ENCODE results near the gene FANCG. TPM values are rescaled to one million over a fixed set of nuclear protein-coding genes. Genes with fewer than 3 reads are reported as not detected.

Gene FANCG
- total RNA-seq, 4 donors from 2014 or later, result 1.8 to 29.1 (median 8.3) TPM

GRCh38 chr9:35067056-35067455 is 12.7 kb downstream of the FANCG start:
- Histone ChIP-seq H3K36me3 (no peaks in the 10 kb centered on the region), H3K27ac (no peak overlapping the region), H3K4me1 (peaks cover 17 to 20% of the 10 kb centered on the region in 2 donors), H3K4me3 (no peak overlapping the region), H3K27me3 (no peaks in the 10 kb centered on the region), H3K9me3 (no peaks in the 10 kb centered on the region)
- no peak for TF ChIP-seq POLR2A (IDR thresholded peaks at IDR 0.05)
- TF ChIP-seq CTCF (IDR thresholded peaks at IDR 0.05), result no peak
- DNase-seq, result no peak
- intact Hi-C loops (cut with DNase I; ENCODE audit: low total_unique reads), result no loop called here

- Histone ChIP-seq H3K4me1 (no peaks in the 10 kb centered on the region), H3K4me3 (no peak overlapping the region), H3K27me3 (no peaks in the 10 kb centered on the region), H3K36me3 (no peaks in the 10 kb centered on the region), H3K27ac (no peak overlapping the region), H3K9me3 (no peaks in the 10 kb centered on the region)
- intact Hi-C loops (cut with DNase I; ENCODE audit: low total_unique reads), result no loop called here
- no peak for DNase-seq
- TF ChIP-seq CTCF (IDR thresholded peaks at IDR 0.05) (no peak), POLR2A (IDR thresholded peaks at IDR 0.05) (no peak)
Observed at GRCh38 chr9:35060548-35061207, 19.1 kb downstream of the FANCG start.

GRCh38 chr9:35059438-35059837 is 20.3 kb downstream of the FANCG start:
- H3K9me3 ChIP-seq, result no peaks in the 10 kb centered on the region
- intact Hi-C loops (cut with DNase I; ENCODE audit: low total_unique reads), result no loop called here
- no peak for DNase-seq
- no peaks in the 10 kb centered on the region for H3K4me1 ChIP-seq
- no peak for TF ChIP-seq CTCF (IDR thresholded peaks at IDR 0.05)
- TF ChIP-seq POLR2A (IDR thresholded peaks at IDR 0.05), result no peak
- H3K27me3 ChIP-seq, result no peaks in the 10 kb centered on the region
- H3K27ac ChIP-seq, result no peak overlapping the region
- no peaks in the 10 kb centered on the region for H3K36me3 ChIP-seq
- no peak overlapping the region for H3K4me3 ChIP-seq

GRCh38 chr9:35057271-35057620 is 22.5 kb downstream of the FANCG start:
- Histone ChIP-seq H3K27me3 (no peaks in the 10 kb centered on the region), H3K27ac (no peak overlapping the region), H3K4me3 (no peak overlapping the region), H3K9me3 (no peaks in the 10 kb centered on the region), H3K4me1 (no peaks in the 10 kb centered on the region), H3K36me3 (no peaks in the 10 kb centered on the region)
- DNase-seq, result no peak
- no peak for TF ChIP-seq POLR2A (IDR thresholded peaks at IDR 0.05)
- no peak for TF ChIP-seq CTCF (IDR thresholded peaks at IDR 0.05)
- intact Hi-C loops (cut with DNase I; ENCODE audit: low total_unique reads), result no loop called here

- no peak for DNase-seq
- intact Hi-C loops (cut with DNase I; ENCODE audit: low total_unique reads), result no loop called here
- Histone ChIP-seq H3K9me3 (no peaks in the 10 kb centered on the region), H3K4me3 (no peak overlapping the region), H3K36me3 (no peaks in the 10 kb centered on the region), H3K27ac (no peak overlapping the region), H3K4me1 (no peaks in the 10 kb centered on the region), H3K27me3 (no peaks in the 10 kb centered on the region)
- TF ChIP-seq POLR2A (IDR thresholded peaks at IDR 0.05) (no peak), CTCF (IDR thresholded peaks at IDR 0.05) (no peak)
Observed at GRCh38 chr9:35056571-35057270, 23.0 kb downstream of the FANCG start.

Data from uterus (tissue), 4 donors.